Esophagus squamous epithelium (tissue), 5 donors: Measurements from ENCODE around the gene EPPIN. TPM values are rescaled to one million over a fixed set of nuclear protein-coding genes. Genes with fewer than 3 reads are reported as not detected.

Experiments used
- DNase-seq: peaks from one replicate; lab custom pipeline; 2025; lab: John Stamatoyannopoulos, UW
- H3K27ac ChIP-seq, 4 donors: fragments of 200-600 bp; sonication (generic); one replicate each; pipeline ENCODE4 v1.5.1; 2016 to 2019; ENCODE audit warnings: mild to moderate bottlenecking in 1 of 4
- H3K27me3 ChIP-seq, 4 donors: fragments of 200-600 bp; sonication (generic); 1 replicate in 3 of 4; 2 replicates in 1 of 4; pipeline versions ENCODE4 v1.5.1 to v1.6.0; 2017 to 2021; ENCODE audit warnings: antibody characterized with exemption in 1 of 4
- H3K36me3 ChIP-seq, 3 donors: fragments of 200-600 bp; sonication (generic); one replicate each; pipeline ENCODE4 v1.5.1; 2016 to 2019
- H3K4me1 ChIP-seq, 3 donors: fragments of 200-600 bp; sonication (generic); one replicate each; pipeline ENCODE4 v1.5.1; 2017 to 2019
- H3K4me3 ChIP-seq, 4 donors: fragments of 200-600 bp; sonication (generic); 1 replicate in 3 of 4; 2 replicates in 1 of 4; pipeline ENCODE4 v1.5.1; 2016 to 2019; ENCODE audit warnings: mild to moderate bottlenecking in 2 of 4, moderate library complexity in 1 of 4
- H3K9me3 ChIP-seq, 3 donors: fragments of 200-600 bp; sonication (generic); one replicate each; pipeline ENCODE4 v1.5.1; 2016 to 2019
- POLR2A ChIP-seq, 4 donors: fragments of 450-650 bp; IDR thresholded peaks; one replicate each; pipeline ENCODE4 v1.6.1; 2017; ENCODE audit warnings: antibody characterized with exemption in 4 of 4, mild to moderate bottlenecking in 4 of 4, moderate library complexity in 3 of 4
- WGBS, 2 donors: methylation state at CpG; one replicate each; pipeline ENCODE4 v1.1.5; 2018; 5-methylcytosine and 5-hydroxymethylcytosine counted together
- intact Hi-C: fragments of 100-400 bp; cut with DNase I; formaldehyde crosslinking; loops from one replicate; pipeline ENCODE4 v1.15.0; 2022
- total RNA-seq, 4 donors: library from RNA; depleted of rRNA; stranded (reverse); fragments of >200 nt; gene quantifications; one replicate each; pipeline ENCODE4 v1.1.0, GENCODE V29; 2016
- TF ChIP-seq, protein P1 (sequence below), 6 experiments: fragments of 450-650 bp in 4 of 6; fragments of 200-600 bp in 2 of 6; sonication (generic) in 2 of 6; IDR thresholded peaks; one replicate each; pipeline ENCODE4 v1.5.1; 2016 to 2019; ENCODE audit warnings: antibody characterized with exemption in 6 of 6, mild to moderate bottlenecking in 4 of 6, moderate library complexity in 4 of 6
- donor health status: DM: yes; HTN: yes; CAD: no.

The EPPIN gene
- not detected for total RNA-seq

DNA sequence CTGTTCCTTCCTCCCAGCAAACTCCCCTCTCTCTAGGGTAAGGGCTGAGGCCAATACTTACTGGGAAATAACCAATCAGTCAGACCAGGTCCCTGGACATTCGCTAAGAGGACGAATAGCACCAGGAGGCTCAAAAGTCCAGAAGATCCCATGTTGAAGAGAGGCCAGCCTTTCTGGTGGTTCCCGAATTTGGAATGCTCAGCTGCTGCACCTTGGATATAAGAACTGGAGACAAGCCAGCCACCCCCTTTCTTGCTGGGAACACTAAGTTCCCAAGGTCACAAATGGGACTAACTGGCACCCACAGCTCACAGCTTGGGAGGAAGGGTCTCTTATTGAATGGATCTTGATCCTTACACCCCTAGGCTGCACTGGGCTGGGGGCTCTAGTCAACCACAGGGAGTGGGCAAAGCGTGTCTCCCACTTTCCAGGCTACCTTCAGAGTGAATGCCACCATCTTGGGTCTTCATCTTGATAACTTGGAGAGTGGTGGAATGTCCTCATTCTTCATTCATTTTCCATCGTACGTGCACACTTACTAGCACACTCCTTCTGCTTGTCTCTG lies at the start of gene EPPIN:
TSS of gene EPPIN (minus strand) at position 196 of the 565 bp plus-strand sequence. CDS start at position 152, 44 bp downstream.
- H3K36me3 ChIP-seq = no peaks in the 10 kb centered on the region
- H3K4me3 ChIP-seq = no peak within 1 kb of the TSS
- peaks cover 0 to 89% (median 0%) of the 10 kb centered on the region in 4 donors for H3K27me3 ChIP-seq
- DNase-seq = no peak
- TF ChIP-seq, protein P1, sequence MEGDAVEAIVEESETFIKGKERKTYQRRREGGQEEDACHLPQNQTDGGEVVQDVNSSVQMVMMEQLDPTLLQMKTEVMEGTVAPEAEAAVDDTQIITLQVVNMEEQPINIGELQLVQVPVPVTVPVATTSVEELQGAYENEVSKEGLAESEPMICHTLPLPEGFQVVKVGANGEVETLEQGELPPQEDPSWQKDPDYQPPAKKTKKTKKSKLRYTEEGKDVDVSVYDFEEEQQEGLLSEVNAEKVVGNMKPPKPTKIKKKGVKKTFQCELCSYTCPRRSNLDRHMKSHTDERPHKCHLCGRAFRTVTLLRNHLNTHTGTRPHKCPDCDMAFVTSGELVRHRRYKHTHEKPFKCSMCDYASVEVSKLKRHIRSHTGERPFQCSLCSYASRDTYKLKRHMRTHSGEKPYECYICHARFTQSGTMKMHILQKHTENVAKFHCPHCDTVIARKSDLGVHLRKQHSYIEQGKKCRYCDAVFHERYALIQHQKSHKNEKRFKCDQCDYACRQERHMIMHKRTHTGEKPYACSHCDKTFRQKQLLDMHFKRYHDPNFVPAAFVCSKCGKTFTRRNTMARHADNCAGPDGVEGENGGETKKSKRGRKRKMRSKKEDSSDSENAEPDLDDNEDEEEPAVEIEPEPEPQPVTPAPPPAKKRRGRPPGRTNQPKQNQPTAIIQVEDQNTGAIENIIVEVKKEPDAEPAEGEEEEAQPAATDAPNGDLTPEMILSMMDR (IDR thresholded peaks at IDR 0.05) = no peak
- TF ChIP-seq POLR2A (IDR thresholded peaks at IDR 0.05) = no peak
- H3K27ac ChIP-seq = no peak within 1 kb of the TSS
- H3K9me3 ChIP-seq = peaks cover 0 to 4% (median 0%) of the 10 kb centered on the region in 3 donors
- WGBS, 2 donors = 71 to 75% methylated on average over 6 of the region's 6 CpGs
- intact Hi-C loops = no loop called here
- no peaks in the 10 kb centered on the region for H3K4me1 ChIP-seq

DNA sequence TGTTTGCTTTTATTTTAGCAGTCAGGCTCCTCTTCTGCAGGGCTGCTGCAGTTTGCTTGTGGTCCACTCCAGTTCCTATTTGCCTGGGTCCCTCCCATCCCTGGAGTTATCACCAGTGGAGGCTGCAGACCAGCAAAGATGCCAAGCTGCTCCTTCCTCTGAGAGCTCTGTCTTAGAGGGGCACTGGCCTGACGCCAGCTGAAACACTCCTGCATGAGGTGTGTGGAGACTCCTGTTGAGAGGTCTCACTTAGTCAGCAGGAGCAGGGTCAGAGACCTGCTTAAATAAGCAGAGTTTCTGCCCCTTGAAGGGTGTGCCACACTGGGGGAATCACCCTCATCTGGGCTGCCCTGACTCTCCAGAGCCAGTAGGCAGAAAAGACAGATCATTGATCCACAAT lies 48.0 kb upstream of the EPPIN start:
- WGBS, 2 donors = 0% methylated on average over 1 of the region's 1 CpG; no CpG with 5 or more reads in 1 of the 2 donors
- Histone ChIP-seq H3K9me3 (no peaks in the 10 kb centered on the region), H3K27me3 (peaks cover 0 to 59% (median 0%) of the 10 kb centered on the region in 4 donors), H3K36me3 (no peaks in the 10 kb centered on the region), H3K4me3 (no peak overlapping the region), H3K4me1 (no peaks in the 10 kb centered on the region), H3K27ac (no peak overlapping the region)
- intact Hi-C loops = no loop called here
- DNase-seq = no peak
- TF ChIP-seq POLR2A (IDR thresholded peaks at IDR 0.05) = no peak
- TF ChIP-seq, protein P1 (IDR thresholded peaks at IDR 0.05) = no peak

DNA sequence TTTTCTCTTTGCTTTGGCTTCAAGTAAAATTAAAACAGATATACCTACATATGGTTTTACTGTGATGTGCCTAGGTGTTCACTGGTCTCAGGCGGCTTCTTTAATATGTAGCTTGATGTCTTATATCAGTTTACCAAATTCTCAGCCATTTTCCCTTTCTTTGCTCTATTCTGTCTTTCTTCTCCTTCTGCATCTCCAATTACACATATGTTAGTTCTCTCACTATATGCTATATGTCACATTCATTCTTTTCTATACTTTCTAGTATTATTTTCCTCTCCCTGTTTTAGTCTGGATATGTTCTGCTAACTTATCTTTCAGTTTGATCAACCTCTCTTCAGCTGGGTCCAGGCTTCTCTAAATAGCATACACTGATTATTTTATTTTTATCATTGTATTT lies 46.3 kb upstream of the EPPIN start:
- intact Hi-C loops = no loop called here
- DNase-seq = no peak
- Histone ChIP-seq H3K27ac (no peak overlapping the region), H3K4me3 (no peak overlapping the region), H3K4me1 (no peaks in the 10 kb centered on the region), H3K36me3 (no peaks in the 10 kb centered on the region), H3K9me3 (no peaks in the 10 kb centered on the region), H3K27me3 (peaks cover 0 to 55% (median 0%) of the 10 kb centered on the region in 4 donors)
- TF ChIP-seq POLR2A (IDR thresholded peaks at IDR 0.05) = no peak
- TF ChIP-seq, protein P1 (IDR thresholded peaks at IDR 0.05) = no peak
- 34 to 92% methylated on average over 1 of the region's 1 CpG for WGBS, 2 donors

DNA sequence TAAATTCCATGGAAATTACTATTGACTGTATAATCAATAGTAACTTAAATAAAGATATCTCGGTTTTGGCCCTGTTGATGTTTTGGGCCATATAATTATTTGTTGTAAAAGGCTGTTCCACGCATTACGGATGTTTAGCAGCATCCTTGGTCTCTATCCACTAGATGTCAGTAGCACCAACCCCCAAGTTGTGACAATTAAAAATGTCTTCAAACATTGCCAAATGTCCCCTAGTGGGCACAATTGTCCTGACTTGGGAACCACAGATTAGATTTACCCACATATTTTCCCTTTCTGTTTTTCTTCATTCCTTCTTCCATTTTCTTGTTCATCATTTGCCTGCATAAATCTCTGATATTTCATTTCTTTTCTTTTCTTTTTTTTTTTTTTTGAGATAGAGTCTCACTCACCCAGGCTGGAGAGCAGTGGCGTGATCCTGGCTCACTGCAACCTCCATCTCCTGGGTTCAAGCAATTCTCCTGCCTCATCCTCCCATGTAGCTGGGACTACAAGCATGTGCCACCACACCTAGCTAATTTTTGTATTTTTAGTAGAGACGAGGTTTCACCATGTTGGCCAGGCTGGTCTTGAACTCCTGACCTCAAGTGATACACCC lies 45.5 kb upstream of the EPPIN start:
- intact Hi-C loops = no loop called here

DNA sequence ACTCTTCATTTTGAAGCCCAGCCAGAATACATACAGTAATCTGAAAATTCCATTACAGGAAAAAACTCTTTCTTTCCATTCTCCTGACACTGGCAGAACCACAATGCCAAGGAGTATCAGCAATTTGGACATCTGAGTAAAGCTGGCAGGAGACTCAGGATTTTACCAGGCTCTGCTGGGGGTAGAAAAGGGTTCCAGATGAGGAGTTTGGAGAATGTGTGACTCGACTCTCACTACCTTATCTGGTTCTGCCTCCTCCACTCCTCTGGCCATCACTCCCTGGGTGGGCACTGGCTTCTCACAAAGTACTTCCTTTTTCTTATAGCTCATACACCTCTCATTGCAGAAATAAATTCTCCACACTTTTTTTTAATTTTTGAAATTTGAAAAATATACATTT lies 42.5 kb upstream of the EPPIN start:
- WGBS, 2 donors = 7 to 13% methylated on average over 1 of the region's 1 CpG
- H3K4me1 ChIP-seq = no peaks in the 10 kb centered on the region
- no peak overlapping the region for H3K27ac ChIP-seq
- no peaks in the 10 kb centered on the region for H3K36me3 ChIP-seq
- no peak overlapping the region for H3K4me3 ChIP-seq
- H3K27me3 ChIP-seq = peaks cover 0 to 31% (median 0%) of the 10 kb centered on the region in 4 donors
- intact Hi-C loops = no loop called here
- no peak for DNase-seq
- TF ChIP-seq, protein P1 (IDR thresholded peaks at IDR 0.05) = no peak
- TF ChIP-seq POLR2A (IDR thresholded peaks at IDR 0.05) = no peak
- no peaks in the 10 kb centered on the region for H3K9me3 ChIP-seq

More for the DNA sequence above, 45.5 kb upstream of the EPPIN start:
- Histone ChIP-seq H3K4me3 (no peak overlapping the region), H3K36me3 (no peaks in the 10 kb centered on the region), H3K9me3 (no peaks in the 10 kb centered on the region), H3K4me1 (no peaks in the 10 kb centered on the region), H3K27me3 (peaks cover 0 to 52% (median 0%) of the 10 kb centered on the region in 4 donors), H3K27ac (no peak overlapping the region)
- 56 to 69% methylated on average over 5 of the region's 5 CpGs for WGBS, 2 donors
- no peak for TF ChIP-seq POLR2A (IDR thresholded peaks at IDR 0.05)
- TF ChIP-seq, protein P1 (IDR thresholded peaks at IDR 0.05) = peak in 3 of 6 experiments; percentile 24 to 59 (median 51)
- no peak for DNase-seq
